Mucosa of descending colon (tissue), 3 donors: Measurements from ENCODE around the gene RNF212. TPM values are rescaled to one million over a fixed set of nuclear protein-coding genes. Genes with fewer than 3 reads are reported as not detected.

ENCODE experiments used
- ATAC-seq: fragments of 200-7000 bp; cut with Tn5 transposase; one replicate; pipeline ENCODE4 v1.9.1; 2020; ENCODE audit warnings: mild to moderate bottlenecking, moderate library complexity
- DNase-seq, 3 donors: peaks; one replicate each; pipeline ENCODE4 v3.0.0-alpha.2; 2020
- H3K36me3 ChIP-seq: fragments of 200-600 bp; one replicate; pipeline ENCODE4 v1.8.0; 2021; ENCODE audit warnings: low read depth, mild to moderate bottlenecking
- H3K4me1 ChIP-seq: fragments of 200-600 bp; one replicate; pipeline ENCODE4 v1.8.0; 2021; ENCODE audit warnings: low read depth, mild to moderate bottlenecking
- H3K4me3 ChIP-seq: fragments of 200-600 bp; one replicate; pipeline ENCODE4 v1.8.0; 2021; ENCODE audit warnings: mild to moderate bottlenecking
- H3K9me3 ChIP-seq: fragments of 200-600 bp; one replicate; pipeline ENCODE4 v1.8.0; 2021; ENCODE audit warnings: mild to moderate bottlenecking
- CTCF ChIP-seq: fragments of 200-600 bp; IDR thresholded peaks from one replicate; pipeline ENCODE4 v1.8.0; 2022; ENCODE audit warnings: antibody characterized with exemption, mild to moderate bottlenecking
- intact Hi-C, 2 donors: fragments of 100-400 bp; cut with DNase I in 1 of 2; cut with micrococcal nuclease in 1 of 2; formaldehyde crosslinking; loops; one replicate each; pipeline versions ENCODE4 v1.11.0 to v1.11.1; 2022; cut with DNase I, micrococcal nuclease
- total RNA-seq, 3 donors: library from RNA; stranded (reverse); fragmentation: NEBNext Ultra II Directional in 2 of 3; extraction: Animal tissue kit (Norgen Biotek cat#: 25700) in 2 of 3; gene quantifications; one replicate each; pipeline versions ENCODE4 v1.2.1 to v1.2.4, GENCODE V29; 2021 to 2023
- donor health status: DM: no; HTN: no; CAD: no; lungs with moderate emphysema.
- donor health status: DM: no; HTN: no; CAD: no.
- donor health status: DM: no; HTN: yes; CAD: no.

The RNF212 gene
- total RNA-seq, 3 donors from 2014 or later: 2.3 to 4.9 (median 3.9) TPM

GRCh38 chr4:1137850-1138249, 24.5 kb upstream of the RNF212 start:
- Histone ChIP-seq H3K9me3 (no peaks in the 10 kb centered on the region), H3K4me1 (no peaks in the 10 kb centered on the region), H3K36me3 (no peaks in the 10 kb centered on the region), H3K4me3 (no peak overlapping the region)
- TF ChIP-seq CTCF: no peak
- DNase-seq: no peak
- no peak for ATAC-seq
- intact Hi-C loops: loop anchor here (10.0 kb wide), 2 partner anchors 127 to 217 kb away; no protein-coding TSS in a partner anchor

GRCh38 chr4:1137063-1137776, 23.9 kb upstream of the RNF212 start:
- H3K4me1 ChIP-seq: no peaks in the 10 kb centered on the region
- H3K36me3 ChIP-seq: no peaks in the 10 kb centered on the region
- no peaks in the 10 kb centered on the region for H3K9me3 ChIP-seq
- no peak overlapping the region for H3K4me3 ChIP-seq
- no peak for TF ChIP-seq CTCF
- intact Hi-C loops: loop anchor here (10.0 kb wide), 2 partner anchors 128 to 218 kb away; no protein-coding TSS in a partner anchor
- DNase-seq (no peak), ATAC-seq (peak; percentile 68)

- ATAC-seq (peak; percentile 91), DNase-seq (peak in 2 of 3 donors; percentile 28 to 38)
- Histone ChIP-seq H3K4me3 (no peak overlapping the region), H3K9me3 (no peaks in the 10 kb centered on the region), H3K36me3 (no peaks in the 10 kb centered on the region), H3K4me1 (no peaks in the 10 kb centered on the region)
- intact Hi-C loops: loop anchor here (10.0 kb wide), 2 partner anchors 129 to 219 kb away; no protein-coding TSS in a partner anchor
- no peak for TF ChIP-seq CTCF
These were observed 22.7 kb upstream of the RNF212 start for GRCh38 chr4:1136048-1136447.

GRCh38 chr4:1133033-1133432, 19.7 kb upstream of the RNF212 start:
- DNase-seq: no peak
- ATAC-seq: no peak
- no peak overlapping the region for H3K4me3 ChIP-seq

More at GRCh38 chr4:1133033-1133432, 19.7 kb upstream of the RNF212 start:
- Histone ChIP-seq H3K9me3 (no peaks in the 10 kb centered on the region), H3K4me1 (no peaks in the 10 kb centered on the region), H3K36me3 (no peaks in the 10 kb centered on the region)
- intact Hi-C loops: loop anchor here (10.0 kb wide), 2 partner anchors 132 to 222 kb away; no protein-coding TSS in a partner anchor
- TF ChIP-seq CTCF: no peak
